ENCODE data around the gene TUFT1.

DNA sequence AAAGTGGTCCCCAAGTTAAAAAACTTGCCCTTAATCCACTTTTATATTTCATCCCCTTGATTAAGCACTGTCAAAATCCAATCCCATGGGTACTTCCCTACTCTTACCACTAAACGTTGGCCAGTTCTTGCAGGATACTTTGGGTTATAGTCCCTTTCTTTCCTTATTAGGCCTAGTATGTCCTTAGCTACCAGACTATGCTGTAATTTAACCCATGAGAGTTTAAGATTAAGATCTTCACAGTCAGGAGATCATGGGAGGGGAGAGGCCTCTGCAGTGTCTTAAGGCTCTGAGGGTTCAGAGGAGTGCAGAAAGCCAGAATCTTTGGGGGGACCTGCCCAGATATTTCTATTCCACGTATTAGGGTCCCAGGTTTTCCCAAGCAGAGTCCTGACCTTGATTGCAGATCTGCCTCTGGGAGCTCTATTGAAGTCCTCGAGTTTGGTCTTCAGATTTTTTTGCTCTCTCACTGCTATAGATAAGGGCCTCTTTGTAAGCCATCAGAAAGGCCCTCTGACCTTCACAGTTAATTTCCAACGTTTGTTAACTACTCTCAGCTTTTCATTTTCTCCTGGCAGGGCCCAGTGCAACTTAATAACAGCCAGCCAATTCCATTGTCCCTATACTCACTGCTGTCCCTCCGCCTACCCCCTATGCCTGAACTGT is 37.9 kb upstream of the TUFT1 start:
- TF ChIP-seq RAD21 (conservative IDR thresholded peaks at IDR 0.05 in 1 of 2, IDR thresholded peaks at IDR 0.05 in 1 of 2) (no peak), EP300 (IDR thresholded peaks at IDR 0.05) (no peak), CBX8 (IDR thresholded peaks at IDR 0.05) (no peak), POLR2A (IDR thresholded peaks at IDR 0.05; ENCODE audit: low read length) (no peak), MYC (IDR thresholded peaks at IDR 0.05; ENCODE audit: borderline replicate concordance, low read length) (no peak), MAFK (IDR thresholded peaks at IDR 0.05; ENCODE audit: partially characterized antibody) (no peak), SMC3 (IDR thresholded peaks at IDR 0.05) (no peak), RNF2 (IDR thresholded peaks at IDR 0.05; ENCODE audit: borderline replicate concordance, low read depth) (no peak), EHMT2 (IDR thresholded peaks at IDR 0.05; ENCODE audit: low read depth) (no peak), MAX (IDR thresholded peaks at IDR 0.05) (no peak), HDAC2 (IDR thresholded peaks at IDR 0.05) (no peak)
- TF ChIP-seq, protein P1, sequence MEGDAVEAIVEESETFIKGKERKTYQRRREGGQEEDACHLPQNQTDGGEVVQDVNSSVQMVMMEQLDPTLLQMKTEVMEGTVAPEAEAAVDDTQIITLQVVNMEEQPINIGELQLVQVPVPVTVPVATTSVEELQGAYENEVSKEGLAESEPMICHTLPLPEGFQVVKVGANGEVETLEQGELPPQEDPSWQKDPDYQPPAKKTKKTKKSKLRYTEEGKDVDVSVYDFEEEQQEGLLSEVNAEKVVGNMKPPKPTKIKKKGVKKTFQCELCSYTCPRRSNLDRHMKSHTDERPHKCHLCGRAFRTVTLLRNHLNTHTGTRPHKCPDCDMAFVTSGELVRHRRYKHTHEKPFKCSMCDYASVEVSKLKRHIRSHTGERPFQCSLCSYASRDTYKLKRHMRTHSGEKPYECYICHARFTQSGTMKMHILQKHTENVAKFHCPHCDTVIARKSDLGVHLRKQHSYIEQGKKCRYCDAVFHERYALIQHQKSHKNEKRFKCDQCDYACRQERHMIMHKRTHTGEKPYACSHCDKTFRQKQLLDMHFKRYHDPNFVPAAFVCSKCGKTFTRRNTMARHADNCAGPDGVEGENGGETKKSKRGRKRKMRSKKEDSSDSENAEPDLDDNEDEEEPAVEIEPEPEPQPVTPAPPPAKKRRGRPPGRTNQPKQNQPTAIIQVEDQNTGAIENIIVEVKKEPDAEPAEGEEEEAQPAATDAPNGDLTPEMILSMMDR (IDR thresholded peaks at IDR 0.05), result no peak
- TF ChIP-seq, protein P2, sequence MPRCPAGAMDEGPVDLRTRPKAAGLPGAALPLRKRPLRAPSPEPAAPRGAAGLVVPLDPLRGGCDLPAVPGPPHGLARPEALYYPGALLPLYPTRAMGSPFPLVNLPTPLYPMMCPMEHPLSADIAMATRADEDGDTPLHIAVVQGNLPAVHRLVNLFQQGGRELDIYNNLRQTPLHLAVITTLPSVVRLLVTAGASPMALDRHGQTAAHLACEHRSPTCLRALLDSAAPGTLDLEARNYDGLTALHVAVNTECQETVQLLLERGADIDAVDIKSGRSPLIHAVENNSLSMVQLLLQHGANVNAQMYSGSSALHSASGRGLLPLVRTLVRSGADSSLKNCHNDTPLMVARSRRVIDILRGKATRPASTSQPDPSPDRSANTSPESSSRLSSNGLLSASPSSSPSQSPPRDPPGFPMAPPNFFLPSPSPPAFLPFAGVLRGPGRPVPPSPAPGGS (IDR thresholded peaks at IDR 0.05), result no peak
- TF ChIP-seq, protein P3, sequence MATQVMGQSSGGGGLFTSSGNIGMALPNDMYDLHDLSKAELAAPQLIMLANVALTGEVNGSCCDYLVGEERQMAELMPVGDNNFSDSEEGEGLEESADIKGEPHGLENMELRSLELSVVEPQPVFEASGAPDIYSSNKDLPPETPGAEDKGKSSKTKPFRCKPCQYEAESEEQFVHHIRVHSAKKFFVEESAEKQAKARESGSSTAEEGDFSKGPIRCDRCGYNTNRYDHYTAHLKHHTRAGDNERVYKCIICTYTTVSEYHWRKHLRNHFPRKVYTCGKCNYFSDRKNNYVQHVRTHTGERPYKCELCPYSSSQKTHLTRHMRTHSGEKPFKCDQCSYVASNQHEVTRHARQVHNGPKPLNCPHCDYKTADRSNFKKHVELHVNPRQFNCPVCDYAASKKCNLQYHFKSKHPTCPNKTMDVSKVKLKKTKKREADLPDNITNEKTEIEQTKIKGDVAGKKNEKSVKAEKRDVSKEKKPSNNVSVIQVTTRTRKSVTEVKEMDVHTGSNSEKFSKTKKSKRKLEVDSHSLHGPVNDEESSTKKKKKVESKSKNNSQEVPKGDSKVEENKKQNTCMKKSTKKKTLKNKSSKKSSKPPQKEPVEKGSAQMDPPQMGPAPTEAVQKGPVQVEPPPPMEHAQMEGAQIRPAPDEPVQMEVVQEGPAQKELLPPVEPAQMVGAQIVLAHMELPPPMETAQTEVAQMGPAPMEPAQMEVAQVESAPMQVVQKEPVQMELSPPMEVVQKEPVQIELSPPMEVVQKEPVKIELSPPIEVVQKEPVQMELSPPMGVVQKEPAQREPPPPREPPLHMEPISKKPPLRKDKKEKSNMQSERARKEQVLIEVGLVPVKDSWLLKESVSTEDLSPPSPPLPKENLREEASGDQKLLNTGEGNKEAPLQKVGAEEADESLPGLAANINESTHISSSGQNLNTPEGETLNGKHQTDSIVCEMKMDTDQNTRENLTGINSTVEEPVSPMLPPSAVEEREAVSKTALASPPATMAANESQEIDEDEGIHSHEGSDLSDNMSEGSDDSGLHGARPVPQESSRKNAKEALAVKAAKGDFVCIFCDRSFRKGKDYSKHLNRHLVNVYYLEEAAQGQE (IDR thresholded peaks at IDR 0.05), result no peak

Data from A549 (cell line).